WTC11 (cell line): ENCODE measurements around the gene TMEM141. TPM values are rescaled to one million over a fixed set of nuclear protein-coding genes. Genes with fewer than 3 reads are reported as not detected.

Experiments used
- ATAC-seq: fragments of 200-7000 bp; cut with Tn5 transposase; 2 replicates; pipeline ENCODE4 v1.10.0; 2021; ENCODE audit warnings: mild to moderate bottlenecking, moderate library complexity
- CTCF ChIA-PET: fragments of 300-600 bp; sonication (Branson Sonifier 250); formaldehyde crosslinking; loops from one replicate; lab custom pipeline; 2021; ENCODE audit warnings: antibody characterized with exemption; lab: Charles Lee
- POLR2A ChIA-PET: fragments of 350-600 bp; sonication (Branson Sonifier 250); formaldehyde crosslinking; loops from one replicate; lab custom pipeline; 2021; ENCODE audit warnings: antibody characterized with exemption; lab: Charles Lee
- DNase-seq: peaks from one replicate; pipeline ENCODE4 v3.0.0; 2021; ENCODE audit warnings: low spot score
- H3K27ac Mint-ChIP-seq: 2 replicates; pipeline ENCODE4 v1.8.0; 2021; ENCODE audit warnings: mixed read lengths
- H3K27me3 Mint-ChIP-seq: 2 replicates; pipeline ENCODE4 v1.8.0; 2021; ENCODE audit warnings: low read depth, mild to moderate bottlenecking, moderate library complexity, mixed read lengths
- H3K36me3 Mint-ChIP-seq: 2 replicates; pipeline ENCODE4 v1.8.0; 2021; ENCODE audit warnings: mixed read lengths
- H3K4me1 Mint-ChIP-seq: 2 replicates; pipeline ENCODE4 v1.8.0; 2022; ENCODE audit warnings: mixed read lengths
- H3K4me3 Mint-ChIP-seq: 2 replicates; pipeline ENCODE4 v1.8.0; 2021; ENCODE audit warnings: mild to moderate bottlenecking, moderate library complexity, mixed read lengths
- H3K9me3 Mint-ChIP-seq: 2 replicates; pipeline ENCODE4 v1.8.0; 2021; ENCODE audit warnings: mixed read lengths
- ATF1 ChIP-seq: sonication (generic); formaldehyde crosslinking; IDR thresholded peaks from 2 replicates; pipeline ENCODE4 v1.8.1; 2023; ENCODE audit warnings: mild to moderate bottlenecking, moderate library complexity, missing genetic modification reagents
- CBFB ChIP-seq: sonication (generic); formaldehyde crosslinking; IDR thresholded peaks from 2 replicates; pipeline ENCODE4 v1.8.1; 2022; ENCODE audit warnings: mild to moderate bottlenecking, low read depth, missing genetic modification reagents
- ELF4 ChIP-seq: sonication (generic); formaldehyde crosslinking; IDR thresholded peaks from 2 replicates; pipeline ENCODE4 v1.8.1; 2022; ENCODE audit warnings: low read depth, mild to moderate bottlenecking, moderate library complexity, missing genetic modification reagents
- EMX1 ChIP-seq: fragments of 250-450 bp; sonication (Bioruptor Pico); IDR thresholded peaks from 2 replicates; pipeline ENCODE4 v1.8.0; 2021; ENCODE audit warnings: mild to moderate bottlenecking
- FOXJ3 ChIP-seq: sonication (generic); formaldehyde crosslinking; IDR thresholded peaks from 2 replicates; pipeline ENCODE4 v1.9.0; 2021; ENCODE audit warnings: missing genetic modification reagents, mild to moderate bottlenecking, borderline replicate concordance
- GABPB1 ChIP-seq: sonication (generic); formaldehyde crosslinking; IDR thresholded peaks from 2 replicates; pipeline ENCODE4 v1.8.1; 2023; ENCODE audit warnings: mild to moderate bottlenecking, missing genetic modification reagents
- JAZF1 ChIP-seq: fragments of 250-450 bp; sonication (Bioruptor Pico); IDR thresholded peaks from 2 replicates; pipeline ENCODE4 v1.9.0; 2021; ENCODE audit warnings: moderate library complexity, mild to moderate bottlenecking, inconsistent platforms
- MAX ChIP-seq: sonication (generic); formaldehyde crosslinking; IDR thresholded peaks from 2 replicates; pipeline ENCODE4 v1.8.0; 2022; ENCODE audit warnings: mild to moderate bottlenecking, missing genetic modification reagents
- MXD4 ChIP-seq: fragments of 250-450 bp; sonication (Bioruptor Pico); IDR thresholded peaks from 2 replicates; pipeline ENCODE4 v1.8.0; 2021; ENCODE audit warnings: mild to moderate bottlenecking, moderate library complexity, borderline replicate concordance
- NFYB ChIP-seq: sonication (generic); formaldehyde crosslinking; conservative IDR thresholded peaks from 2 replicates; pipeline ENCODE4 v1.8.0; 2022; ENCODE audit warnings: low read depth, missing genetic modification reagents
- TEAD1 ChIP-seq: sonication (generic); formaldehyde crosslinking; IDR thresholded peaks from 2 replicates; pipeline ENCODE4 v1.8.0; 2022; ENCODE audit warnings: mild to moderate bottlenecking, missing genetic modification reagents
- ZNF232 ChIP-seq: sonication (generic); formaldehyde crosslinking; IDR thresholded peaks from 2 replicates; pipeline ENCODE4 v1.8.0; 2022; ENCODE audit warnings: mild to moderate bottlenecking, missing genetic modification reagents
- ZNF423 ChIP-seq: fragments of 250-450 bp; sonication (Bioruptor Pico); IDR thresholded peaks from 2 replicates; pipeline ENCODE4 v2.1.2; 2022; ENCODE audit warnings: mild to moderate bottlenecking, moderate library complexity
- total RNA-seq: library from RNA; stranded (reverse); gene quantifications from 3 replicates; pipeline ENCODE4 v1.2.3, GENCODE V29; 2021
- TF ChIP-seq, protein P1 (sequence below): sonication (generic); formaldehyde crosslinking; IDR thresholded peaks from 2 replicates; pipeline ENCODE4 v1.8.1; 2023; ENCODE audit warnings: mild to moderate bottlenecking, missing genetic modification reagents
- TF ChIP-seq, protein P2 (sequence below): sonication (generic); formaldehyde crosslinking; IDR thresholded peaks from 2 replicates; pipeline ENCODE4 v1.8.1; 2023; ENCODE audit warnings: mild to moderate bottlenecking, missing genetic modification reagents
- TF ChIP-seq, protein P3 (sequence below): fragments of 250-450 bp; sonication (Bioruptor Pico); IDR thresholded peaks from 2 replicates; pipeline ENCODE4 v1.9.0; 2021; ENCODE audit warnings: mild to moderate bottlenecking, borderline replicate concordance
- TF ChIP-seq, protein P4 (sequence below): sonication (generic); formaldehyde crosslinking; IDR thresholded peaks from 2 replicates; pipeline ENCODE4 v1.8.1; 2022; ENCODE audit warnings: mild to moderate bottlenecking, moderate library complexity, missing genetic modification reagents

TMEM141 gene
- total RNA-seq, 1 experiment from 2014 or later = 72.0 TPM

GRCh38 chr9:136829412-136829811 is 38.3 kb downstream of the TMEM141 start:
- ChIA-PET CTCF (interaction anchor here (0.7 to 3.2 kb wide), 2 partner anchors 10 to 13 kb away, joined by 3 to 13 read pairs; partner anchors contain the start of gene AJM1), POLR2A (no interaction called here)
- Mint-ChIP-seq H3K4me3 (no peak overlapping the region), H3K27ac (peak overlapping the region; percentile 41; the same call in 1 of the 2 replicates), H3K9me3 (no peaks in the 10 kb centered on the region), H3K27me3 (no peaks in the 10 kb centered on the region), H3K36me3 (peaks cover 30% of the 10 kb centered on the region), H3K4me1 (no peaks in the 10 kb centered on the region)
- DNase-seq = peak; percentile 10
- no peak for ATAC-seq
- TF ChIP-seq, protein P1, sequence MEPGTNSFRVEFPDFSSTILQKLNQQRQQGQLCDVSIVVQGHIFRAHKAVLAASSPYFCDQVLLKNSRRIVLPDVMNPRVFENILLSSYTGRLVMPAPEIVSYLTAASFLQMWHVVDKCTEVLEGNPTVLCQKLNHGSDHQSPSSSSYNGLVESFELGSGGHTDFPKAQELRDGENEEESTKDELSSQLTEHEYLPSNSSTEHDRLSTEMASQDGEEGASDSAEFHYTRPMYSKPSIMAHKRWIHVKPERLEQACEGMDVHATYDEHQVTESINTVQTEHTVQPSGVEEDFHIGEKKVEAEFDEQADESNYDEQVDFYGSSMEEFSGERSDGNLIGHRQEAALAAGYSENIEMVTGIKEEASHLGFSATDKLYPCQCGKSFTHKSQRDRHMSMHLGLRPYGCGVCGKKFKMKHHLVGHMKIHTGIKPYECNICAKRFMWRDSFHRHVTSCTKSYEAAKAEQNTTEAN (CRISPR knock-in tag) = no peak
- TF ChIP-seq CBFB (no peak), JAZF1 (CRISPR knock-in tag) (no peak), TEAD1 (CRISPR knock-in tag) (no peak), FOXJ3 (CRISPR knock-in tag) (no peak), NFYB (CRISPR knock-in tag) (no peak), ZNF232 (CRISPR knock-in tag) (no peak)
- TF ChIP-seq, protein P2, sequence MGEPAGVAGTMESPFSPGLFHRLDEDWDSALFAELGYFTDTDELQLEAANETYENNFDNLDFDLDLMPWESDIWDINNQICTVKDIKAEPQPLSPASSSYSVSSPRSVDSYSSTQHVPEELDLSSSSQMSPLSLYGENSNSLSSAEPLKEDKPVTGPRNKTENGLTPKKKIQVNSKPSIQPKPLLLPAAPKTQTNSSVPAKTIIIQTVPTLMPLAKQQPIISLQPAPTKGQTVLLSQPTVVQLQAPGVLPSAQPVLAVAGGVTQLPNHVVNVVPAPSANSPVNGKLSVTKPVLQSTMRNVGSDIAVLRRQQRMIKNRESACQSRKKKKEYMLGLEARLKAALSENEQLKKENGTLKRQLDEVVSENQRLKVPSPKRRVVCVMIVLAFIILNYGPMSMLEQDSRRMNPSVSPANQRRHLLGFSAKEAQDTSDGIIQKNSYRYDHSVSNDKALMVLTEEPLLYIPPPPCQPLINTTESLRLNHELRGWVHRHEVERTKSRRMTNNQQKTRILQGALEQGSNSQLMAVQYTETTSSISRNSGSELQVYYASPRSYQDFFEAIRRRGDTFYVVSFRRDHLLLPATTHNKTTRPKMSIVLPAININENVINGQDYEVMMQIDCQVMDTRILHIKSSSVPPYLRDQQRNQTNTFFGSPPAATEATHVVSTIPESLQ (CRISPR knock-in tag) = no peak
- TF ChIP-seq, protein P3, sequence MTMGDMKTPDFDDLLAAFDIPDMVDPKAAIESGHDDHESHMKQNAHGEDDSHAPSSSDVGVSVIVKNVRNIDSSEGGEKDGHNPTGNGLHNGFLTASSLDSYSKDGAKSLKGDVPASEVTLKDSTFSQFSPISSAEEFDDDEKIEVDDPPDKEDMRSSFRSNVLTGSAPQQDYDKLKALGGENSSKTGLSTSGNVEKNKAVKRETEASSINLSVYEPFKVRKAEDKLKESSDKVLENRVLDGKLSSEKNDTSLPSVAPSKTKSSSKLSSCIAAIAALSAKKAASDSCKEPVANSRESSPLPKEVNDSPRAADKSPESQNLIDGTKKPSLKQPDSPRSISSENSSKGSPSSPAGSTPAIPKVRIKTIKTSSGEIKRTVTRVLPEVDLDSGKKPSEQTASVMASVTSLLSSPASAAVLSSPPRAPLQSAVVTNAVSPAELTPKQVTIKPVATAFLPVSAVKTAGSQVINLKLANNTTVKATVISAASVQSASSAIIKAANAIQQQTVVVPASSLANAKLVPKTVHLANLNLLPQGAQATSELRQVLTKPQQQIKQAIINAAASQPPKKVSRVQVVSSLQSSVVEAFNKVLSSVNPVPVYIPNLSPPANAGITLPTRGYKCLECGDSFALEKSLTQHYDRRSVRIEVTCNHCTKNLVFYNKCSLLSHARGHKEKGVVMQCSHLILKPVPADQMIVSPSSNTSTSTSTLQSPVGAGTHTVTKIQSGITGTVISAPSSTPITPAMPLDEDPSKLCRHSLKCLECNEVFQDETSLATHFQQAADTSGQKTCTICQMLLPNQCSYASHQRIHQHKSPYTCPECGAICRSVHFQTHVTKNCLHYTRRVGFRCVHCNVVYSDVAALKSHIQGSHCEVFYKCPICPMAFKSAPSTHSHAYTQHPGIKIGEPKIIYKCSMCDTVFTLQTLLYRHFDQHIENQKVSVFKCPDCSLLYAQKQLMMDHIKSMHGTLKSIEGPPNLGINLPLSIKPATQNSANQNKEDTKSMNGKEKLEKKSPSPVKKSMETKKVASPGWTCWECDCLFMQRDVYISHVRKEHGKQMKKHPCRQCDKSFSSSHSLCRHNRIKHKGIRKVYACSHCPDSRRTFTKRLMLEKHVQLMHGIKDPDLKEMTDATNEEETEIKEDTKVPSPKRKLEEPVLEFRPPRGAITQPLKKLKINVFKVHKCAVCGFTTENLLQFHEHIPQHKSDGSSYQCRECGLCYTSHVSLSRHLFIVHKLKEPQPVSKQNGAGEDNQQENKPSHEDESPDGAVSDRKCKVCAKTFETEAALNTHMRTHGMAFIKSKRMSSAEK (CRISPR knock-in tag) = no peak

GRCh38 chr9:136829981-136830885 is 39.1 kb downstream of the TMEM141 start:
- Mint-ChIP-seq H3K36me3 (peaks cover 30% of the 10 kb centered on the region), H3K4me3 (no peak overlapping the region), H3K9me3 (no peaks in the 10 kb centered on the region), H3K27me3 (no peaks in the 10 kb centered on the region), H3K27ac (no peak overlapping the region), H3K4me1 (no peaks in the 10 kb centered on the region)
- CTCF ChIA-PET = no interaction called here
- POLR2A ChIA-PET = no interaction called here
- ATAC-seq (no peak), DNase-seq (no peak)
- TF ChIP-seq ZNF423 (CRISPR knock-in tag) = no peak
- TF ChIP-seq MXD4 = no peak
- TF ChIP-seq, protein P2 (CRISPR knock-in tag) = no peak
- no peak for TF ChIP-seq ELF4 (CRISPR knock-in tag)
- TF ChIP-seq MAX (CRISPR knock-in tag) = no peak
- no peak for TF ChIP-seq GABPB1
- no peak for TF ChIP-seq EMX1 (CRISPR knock-in tag)
- TF ChIP-seq JAZF1 (CRISPR knock-in tag) = no peak
- TF ChIP-seq, protein P4, sequence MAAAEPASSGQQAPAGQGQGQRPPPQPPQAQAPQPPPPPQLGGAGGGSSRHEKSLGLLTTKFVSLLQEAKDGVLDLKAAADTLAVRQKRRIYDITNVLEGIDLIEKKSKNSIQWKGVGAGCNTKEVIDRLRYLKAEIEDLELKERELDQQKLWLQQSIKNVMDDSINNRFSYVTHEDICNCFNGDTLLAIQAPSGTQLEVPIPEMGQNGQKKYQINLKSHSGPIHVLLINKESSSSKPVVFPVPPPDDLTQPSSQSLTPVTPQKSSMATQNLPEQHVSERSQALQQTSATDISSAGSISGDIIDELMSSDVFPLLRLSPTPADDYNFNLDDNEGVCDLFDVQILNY (CRISPR knock-in tag) = no peak
- no peak for TF ChIP-seq ATF1 (CRISPR knock-in tag)
